Aortic smooth muscle cell (primary cell): ENCODE data around the gene TMX4. TPM values are rescaled to one million over a fixed set of nuclear protein-coding genes. Genes with fewer than 3 reads are reported as not detected.

ENCODE experiments used
- total RNA-seq: library from RNA; depleted of rRNA; stranded (reverse); fragments of >200 nt; gene quantifications from 2 replicates; pipeline ENCODE4 v1.2.3, GENCODE V29; 2014

Gene TMX4
- total RNA-seq, result 25.0 and 30.3 TPM in 2 replicates

DNA sequence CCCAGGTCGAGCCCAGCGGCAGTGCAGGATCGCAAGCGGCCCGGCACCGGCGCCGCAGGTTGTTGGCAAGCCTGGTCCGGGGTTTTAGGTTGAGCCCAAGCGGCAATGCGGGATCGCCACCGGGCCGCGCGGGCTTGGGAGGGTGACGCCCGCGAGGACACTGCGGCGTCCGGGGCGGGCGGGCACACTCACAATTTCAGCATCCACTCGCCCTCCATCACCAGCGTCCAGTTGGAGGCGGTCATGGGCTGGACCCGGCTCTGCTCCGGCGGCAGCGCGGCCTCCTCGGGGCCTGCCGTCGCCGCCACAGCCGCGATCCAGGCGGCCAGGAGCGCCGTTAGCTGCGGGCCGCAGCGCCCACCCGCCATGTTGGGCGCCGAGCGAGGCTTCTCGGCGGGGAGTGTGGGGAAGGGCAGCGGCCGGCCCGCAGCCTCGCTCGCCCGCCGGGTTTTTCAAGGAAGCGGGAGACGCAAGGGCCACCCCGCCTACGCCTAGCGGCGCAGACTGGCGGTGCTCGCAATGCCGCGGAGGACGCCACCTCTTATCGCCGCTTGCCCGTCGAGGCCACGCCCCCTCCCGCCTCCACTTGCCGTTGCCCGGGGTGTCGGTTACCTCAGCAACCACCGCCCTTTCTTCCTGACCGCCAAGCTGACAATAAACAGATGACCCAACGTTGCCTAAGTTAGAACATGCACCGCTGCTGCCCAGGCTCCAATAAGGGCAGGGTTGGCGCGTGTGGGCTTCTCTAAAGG, at the start of gene TMX4:
TMX4 (minus strand) TSS at position 516 of the 752 bp plus-strand sequence; CDS start at position 368, 148 bp downstream.

DNA sequence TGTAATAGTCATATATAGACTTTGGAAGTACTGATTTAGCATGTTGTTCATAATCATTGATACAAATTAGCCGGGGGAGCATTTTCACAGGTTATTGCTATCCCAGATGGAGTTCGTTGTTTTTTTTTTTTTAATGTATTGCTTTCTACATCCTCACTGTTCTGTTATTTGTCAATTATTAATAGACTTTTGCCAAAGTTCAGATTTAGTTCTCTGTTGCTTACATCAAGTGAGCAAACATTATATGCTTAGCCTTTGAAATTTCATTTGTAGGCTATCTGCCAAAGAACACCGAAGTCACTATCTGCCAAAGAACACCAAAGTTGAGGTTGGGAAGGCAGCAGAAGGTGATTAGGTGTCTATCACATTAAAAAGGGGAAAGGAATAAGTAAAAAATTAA, 79.2 kb downstream of the TMX4 start, which contains the start of gene HAO1:
HAO1 (minus strand) TSS at position 118 of the 400 bp plus-strand sequence; CDS start at position 82, 36 bp downstream.

Other genes with a start within 250 kb of the TMX4 start
- not detected in 2 replicates for gene HAO1, start 79.3 kb downstream of the TMX4 start, total RNA-seq
- 13.7 and 24.3 TPM in 2 replicates for gene PLCB1, start 112.5 kb upstream of the TMX4 start, total RNA-seq